HepG2 (cell line): Measurements from ENCODE around the gene CACNA2D3. TPM values are rescaled to one million over a fixed set of nuclear protein-coding genes. Genes with fewer than 3 reads are reported as not detected.

Source experiments
- ADNP ChIP-seq: sonication (generic); formaldehyde crosslinking; IDR thresholded peaks from 2 replicates; pipeline ENCODE4 v1.4.0; 2020; ENCODE audit warnings: missing genetic modification reagents
- ARHGAP35 ChIP-seq: sonication (generic); formaldehyde crosslinking; IDR thresholded peaks from 2 replicates; pipeline ENCODE4 v1.9.0; 2022; ENCODE audit warnings: mild to moderate bottlenecking, inconsistent platforms, moderate library complexity, missing genetic modification reagents, borderline replicate concordance
- EP300 ChIP-seq, 3 experiments: sonication (generic) in 1 of 3; formaldehyde crosslinking in 1 of 3; IDR thresholded peaks; 2 replicates each; pipeline versions ENCODE4 v1.5.1 to v1.6.1; 2011 to 2020; ENCODE audit warnings: low read depth in 2 of 3, low read length in 2 of 3, borderline replicate concordance in 1 of 3, improper control_type of control experiment in 1 of 3, mild to moderate bottlenecking in 1 of 3, missing genetic modification reagents in 1 of 3, moderate library complexity in 1 of 3
- EZH2 ChIP-seq: conservative IDR thresholded peaks from 2 replicates; pipeline ENCODE4 v1.6.1; 2012; ENCODE audit warnings: mild to moderate bottlenecking, low read depth, low read length, moderate library complexity
- FOXA1 ChIP-seq, 2 experiments: fragments of 450-650 bp in 1 of 2; sonication (generic) in 1 of 2; formaldehyde crosslinking in 1 of 2; IDR thresholded peaks; 2 replicates each; pipeline versions ENCODE4 v1.4.0 to v1.6.1; 2016 to 2020; ENCODE audit warnings: missing genetic modification reagents in 1 of 2
- HNF4G ChIP-seq, 2 experiments: sonication (generic) in 1 of 2; formaldehyde crosslinking in 1 of 2; IDR thresholded peaks; 2 replicates each; pipeline versions ENCODE4 v1.4.0 to v1.6.1; 2011 to 2020; ENCODE audit warnings: borderline replicate concordance in 2 of 2, low read depth in 2 of 2, mild to moderate bottlenecking in 2 of 2, low read length in 1 of 2, missing genetic modification reagents in 1 of 2, moderate library complexity in 1 of 2
- KAT7 ChIP-seq: IDR thresholded peaks from 2 replicates; pipeline ENCODE4 v1.6.1; 2018; ENCODE audit warnings: borderline replicate concordance, missing compliant biosample characterization
- KDM6A ChIP-seq: IDR thresholded peaks from 2 replicates; pipeline ENCODE4 v1.6.1; 2016; ENCODE audit warnings: low read depth
- KMT2B ChIP-seq: IDR thresholded peaks from 2 replicates; pipeline ENCODE4 v1.6.1; 2016; ENCODE audit warnings: missing genetic modification reagents, missing compliant biosample characterization
- NFATC3 ChIP-seq: sonication (generic); formaldehyde crosslinking; IDR thresholded peaks from 2 replicates; pipeline ENCODE4 v1.5.1; 2020; ENCODE audit warnings: mild to moderate bottlenecking, missing genetic modification reagents
- NFE2L1 ChIP-seq: sonication (generic); formaldehyde crosslinking; IDR thresholded peaks from 2 replicates; pipeline ENCODE4 v1.4.0; 2020; ENCODE audit warnings: missing genetic modification reagents, mild to moderate bottlenecking, borderline replicate concordance
- NR3C1 ChIP-seq: sonication (generic); formaldehyde crosslinking; IDR thresholded peaks from 2 replicates; pipeline ENCODE4 v1.4.0; 2020; ENCODE audit warnings: missing genetic modification reagents
- RAD21 ChIP-seq: fragments of 450-650 bp; formaldehyde crosslinking; IDR thresholded peaks from 2 replicates; pipeline ENCODE4 v1.5.0; 2020; ENCODE audit warnings: mild to moderate bottlenecking
- RAD51 ChIP-seq: fragments of 450-650 bp; IDR thresholded peaks from 2 replicates; pipeline ENCODE4 v1.6.1; 2016; ENCODE audit warnings: borderline replicate concordance
- SRY ChIP-seq: sonication (generic); formaldehyde crosslinking; IDR thresholded peaks from 2 replicates; pipeline ENCODE4 v1.8.0; 2022; ENCODE audit warnings: mild to moderate bottlenecking, missing genetic modification reagents
- TEAD3 ChIP-seq: optimal IDR thresholded peaks from 2 replicates; pipeline ENCODE3; 2016; ENCODE audit warnings: borderline replicate concordance
- ZBTB34 ChIP-seq: sonication (generic); formaldehyde crosslinking; IDR thresholded peaks from 2 replicates; pipeline ENCODE4 v1.8.0; 2022; ENCODE audit warnings: mild to moderate bottlenecking, missing genetic modification reagents
- ZBTB39 ChIP-seq: sonication (generic); formaldehyde crosslinking; IDR thresholded peaks from 2 replicates; pipeline ENCODE4 v1.5.0; 2020; ENCODE audit warnings: missing genetic modification reagents
- ZNF607 ChIP-seq: sonication (generic); formaldehyde crosslinking; IDR thresholded peaks from 2 replicates; pipeline ENCODE4 v1.5.1; 2020; ENCODE audit warnings: missing genetic modification reagents, mild to moderate bottlenecking, borderline replicate concordance
- ZNF766 ChIP-seq: sonication (generic); formaldehyde crosslinking; IDR thresholded peaks from 2 replicates; pipeline ENCODE4 v1.5.0; 2020; ENCODE audit warnings: missing genetic modification reagents, borderline replicate concordance
- ZSCAN9 ChIP-seq: IDR thresholded peaks from 2 replicates; pipeline ENCODE4 v1.6.1; 2016; ENCODE audit warnings: borderline replicate concordance
- polyA plus RNA-seq, 8 experiments: library from polyadenylated mRNA; depleted of rRNA in 3 of 8; stranded (reverse) in 7 of 8; unstranded in 1 of 8; fragments of >200 nt; fragmentation: Illumina TruSeq in 4 of 8; extraction: Trizol in 4 of 8; gene quantifications; 2 replicates each; pipeline versions ENCODE4 v1.2.1 to v1.2.3, GENCODE V29; 2011 to 2016; ENCODE audit warnings: low read depth in 4 of 8, missing spikeins in 1 of 8, mixed read lengths in 1 of 8; ENCODE audit not compliant: insufficient read depth in 1 of 8
- total RNA-seq, 5 experiments: library from RNA; depleted of rRNA; stranded (reverse); fragments of >200 nt; fragmentation: Illumina TruSeq; extraction: Trizol; gene quantifications; 2 replicates each; pipeline ENCODE4 v1.2.3, GENCODE V29; 2016; ENCODE audit warnings: low read depth in 1 of 5
- TF ChIP-seq, protein P1 (sequence below): IDR thresholded peaks from 2 replicates; pipeline ENCODE4 v1.6.1; 2016; ENCODE audit warnings: missing compliant biosample characterization, missing genetic modification reagents, borderline replicate concordance

Gene CACNA2D3
- total and polyA plus RNA-seq, 2 of the 13 experiments (the other 11 are each of a cell fraction or from before 2014, with no cell fraction given) = not detected

- TF ChIP-seq EP300 (IDR thresholded peaks at IDR 0.05; ENCODE audit: low read depth in 2 of 2, low read length in 2 of 2) (no peak), EP300 (CRISPR knock-in tag; IDR thresholded peaks at IDR 0.05; ENCODE audit: borderline replicate concordance) (no peak), ADNP (CRISPR knock-in tag) (no peak), NFATC3 (CRISPR knock-in tag) (no peak), FOXA1 (IDR thresholded peaks at IDR 0.05) (no peak), FOXA1 (CRISPR knock-in tag; IDR thresholded peaks at IDR 0.05) (no peak), ZBTB39 (no peak), ZBTB34 (CRISPR knock-in tag) (no peak), EZH2 (no peak), ZSCAN9 (CRISPR knock-in tag) (peak; percentile 94), RAD21 (CRISPR knock-in tag) (no peak), SRY (peak; percentile 77; the same call in 1 of the 2 replicates), KAT7 (CRISPR knock-in tag) (no peak), KDM6A (no peak), TEAD3 (CRISPR knock-in tag) (peak; percentile 41), ZNF766 (CRISPR knock-in tag) (no peak), ZNF607 (CRISPR knock-in tag) (peak; percentile 70; the same call in 1 of the 2 replicates), RAD51 (no peak), NR3C1 (CRISPR knock-in tag) (no peak), ARHGAP35 (no peak), NFE2L1 (CRISPR knock-in tag) (no peak), HNF4G (IDR thresholded peaks at IDR 0.05; ENCODE audit: borderline replicate concordance, low read depth, low read length) (no peak), HNF4G (CRISPR knock-in tag; IDR thresholded peaks at IDR 0.05; ENCODE audit: borderline replicate concordance, low read depth) (no peak), KMT2B (CRISPR knock-in tag) (peak; percentile 61; the same call in 1 of the 2 replicates)
- TF ChIP-seq, protein P1, sequence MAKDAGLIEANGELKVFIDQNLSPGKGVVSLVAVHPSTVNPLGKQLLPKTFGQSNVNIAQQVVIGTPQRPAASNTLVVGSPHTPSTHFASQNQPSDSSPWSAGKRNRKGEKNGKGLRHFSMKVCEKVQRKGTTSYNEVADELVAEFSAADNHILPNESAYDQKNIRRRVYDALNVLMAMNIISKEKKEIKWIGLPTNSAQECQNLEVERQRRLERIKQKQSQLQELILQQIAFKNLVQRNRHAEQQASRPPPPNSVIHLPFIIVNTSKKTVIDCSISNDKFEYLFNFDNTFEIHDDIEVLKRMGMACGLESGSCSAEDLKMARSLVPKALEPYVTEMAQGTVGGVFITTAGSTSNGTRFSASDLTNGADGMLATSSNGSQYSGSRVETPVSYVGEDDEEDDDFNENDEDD = no peak
Observed at GRCh38 chr3:54188176-54188791, 65.9 kb downstream of the CACNA2D3 start (continued).
